ENCODE measurements around the gene EVI5.

DNA sequence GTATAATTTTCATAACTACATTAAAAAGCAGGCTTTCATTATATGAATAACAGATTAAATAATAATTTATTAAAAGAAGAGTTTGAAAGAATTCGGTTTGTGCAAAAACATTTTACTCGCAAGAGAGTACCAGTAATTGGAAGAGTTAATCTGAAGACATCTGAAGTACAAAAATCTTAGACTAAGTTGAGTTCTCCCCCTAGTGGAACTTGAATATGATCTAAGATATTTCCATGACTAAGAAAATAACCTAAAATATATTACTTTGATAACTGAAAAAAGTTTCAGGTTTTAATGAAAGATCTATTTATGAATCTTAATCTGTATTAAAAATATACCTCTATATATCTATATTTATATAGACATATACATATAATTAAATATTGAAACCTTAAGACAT lies 185.7 kb downstream of the EVI5 start:
- TF ChIP-seq EP300 (IDR thresholded peaks at IDR 0.05) (no peak), POLR2A (IDR thresholded peaks at IDR 0.05) (no peak)

Measured in tibial nerve (tissue), 3 donors.